ENCODE measurements around the gene DNAH1. TPM values are rescaled to one million over a fixed set of nuclear protein-coding genes. Genes with fewer than 3 reads are reported as not detected.

The DNAH1 gene
- total and polyA plus RNA-seq, 2 of the 4 experiments (the other 2 are of a cell fraction): 2.0 to 4.0 TPM

- no peaks in the 10 kb centered on the region for H3K9me3 ChIP-seq (ENCODE audit: control insufficient read depth, insufficient read depth, low read length)
- H2BK15ac ChIP-seq (ENCODE audit: low read depth, low read length): no peak overlapping the region
- H2AK5ac ChIP-seq (ENCODE audit: low read depth, low read length): no peak overlapping the region
- in situ Hi-C loops (cut with MboI; ENCODE audit: low sequenced_read_pairs) (no loop called here), intact Hi-C loops (cut with micrococcal nuclease) (no loop called here), dilution Hi-C loops (cut with HindIII; ENCODE audit: low sequenced_read_pairs, unreplicated experiment) (no loop called here)
- WGBS, 2 experiments (ENCODE audit: extremely low coverage in 2 of 2, insufficient read length in 1 of 2): 72% methylated on average over 3 of the region's 10 CpGs; no CpG with 5 or more reads in 1 of the 2 experiments
- no peak for TF ChIP-seq MAZ (IDR thresholded peaks at IDR 0.05; ENCODE audit: borderline replicate concordance, low read depth, low read length)
- TF ChIP-seq, protein P1, sequence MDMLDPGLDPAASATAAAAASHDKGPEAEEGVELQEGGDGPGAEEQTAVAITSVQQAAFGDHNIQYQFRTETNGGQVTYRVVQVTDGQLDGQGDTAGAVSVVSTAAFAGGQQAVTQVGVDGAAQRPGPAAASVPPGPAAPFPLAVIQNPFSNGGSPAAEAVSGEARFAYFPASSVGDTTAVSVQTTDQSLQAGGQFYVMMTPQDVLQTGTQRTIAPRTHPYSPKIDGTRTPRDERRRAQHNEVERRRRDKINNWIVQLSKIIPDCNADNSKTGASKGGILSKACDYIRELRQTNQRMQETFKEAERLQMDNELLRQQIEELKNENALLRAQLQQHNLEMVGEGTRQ (IDR thresholded peaks at IDR 0.05; ENCODE audit: low read depth, low read length): no peak
- no peak for TF ChIP-seq CEBPB (IDR thresholded peaks at IDR 0.05; ENCODE audit: low read depth, low read length)
- TF ChIP-seq RFX5 (IDR thresholded peaks at IDR 0.05; ENCODE audit: low read depth, low read length): no peak
- TF ChIP-seq POLR2A (IDR thresholded peaks at IDR 0.05; ENCODE audit: low read depth, low read length): no peak
- TF ChIP-seq SMC3 (IDR thresholded peaks at IDR 0.05; ENCODE audit: low read depth, low read length): no peak
- no peak for TF ChIP-seq MXI1 (IDR thresholded peaks at IDR 0.05; ENCODE audit: borderline replicate concordance, low read depth, low read length)
- no peak for TF ChIP-seq RAD21 (IDR thresholded peaks at IDR 0.05; ENCODE audit: low read length)
- TF ChIP-seq, protein P2, sequence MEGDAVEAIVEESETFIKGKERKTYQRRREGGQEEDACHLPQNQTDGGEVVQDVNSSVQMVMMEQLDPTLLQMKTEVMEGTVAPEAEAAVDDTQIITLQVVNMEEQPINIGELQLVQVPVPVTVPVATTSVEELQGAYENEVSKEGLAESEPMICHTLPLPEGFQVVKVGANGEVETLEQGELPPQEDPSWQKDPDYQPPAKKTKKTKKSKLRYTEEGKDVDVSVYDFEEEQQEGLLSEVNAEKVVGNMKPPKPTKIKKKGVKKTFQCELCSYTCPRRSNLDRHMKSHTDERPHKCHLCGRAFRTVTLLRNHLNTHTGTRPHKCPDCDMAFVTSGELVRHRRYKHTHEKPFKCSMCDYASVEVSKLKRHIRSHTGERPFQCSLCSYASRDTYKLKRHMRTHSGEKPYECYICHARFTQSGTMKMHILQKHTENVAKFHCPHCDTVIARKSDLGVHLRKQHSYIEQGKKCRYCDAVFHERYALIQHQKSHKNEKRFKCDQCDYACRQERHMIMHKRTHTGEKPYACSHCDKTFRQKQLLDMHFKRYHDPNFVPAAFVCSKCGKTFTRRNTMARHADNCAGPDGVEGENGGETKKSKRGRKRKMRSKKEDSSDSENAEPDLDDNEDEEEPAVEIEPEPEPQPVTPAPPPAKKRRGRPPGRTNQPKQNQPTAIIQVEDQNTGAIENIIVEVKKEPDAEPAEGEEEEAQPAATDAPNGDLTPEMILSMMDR (conservative IDR thresholded peaks at IDR 0.05; ENCODE audit: low read depth, low read length): no peak
- no peak for TF ChIP-seq FOS (IDR thresholded peaks at IDR 0.05; ENCODE audit: low read depth, low read length)
- TF ChIP-seq CHD1 (IDR thresholded peaks at IDR 0.05; ENCODE audit: low read depth, low read length): no peak
- no peak for TF ChIP-seq NFE2L2 (IDR thresholded peaks at IDR 0.05; ENCODE audit: low read depth, low read length)
- TF ChIP-seq BHLHE40 (IDR thresholded peaks at IDR 0.05; ENCODE audit: low read depth, low read length): no peak
- no peak overlapping the region for H4K91ac ChIP-seq (ENCODE audit: insufficient read depth, low read depth, low read length)
- CTCF ChIA-PET: interaction anchor here (0.5 to 1.4 kb wide), 3 partner anchors 14 to 622 kb away, joined by 3 to 4 read pairs (median 3); no protein-coding TSS in a partner anchor
- H3K23ac ChIP-seq (ENCODE audit: low read depth, low read length): no peak overlapping the region
- H3K4me2 ChIP-seq (ENCODE audit: low read depth, low read length): no peak overlapping the region
- H2AK9ac ChIP-seq (replicated peaks; ENCODE audit: low read depth, low read length, poor library complexity): no peak overlapping the region
- no peak overlapping the region for H4K8ac ChIP-seq (ENCODE audit: low read depth in 2 of 2, low read length in 2 of 2)
- H3K9ac ChIP-seq (ENCODE audit: low read depth, low read length): no peak overlapping the region
- H3K18ac ChIP-seq (ENCODE audit: low read depth, low read length): no peak overlapping the region
- no peaks in the 10 kb centered on the region for H3K79me1 ChIP-seq (ENCODE audit: low read depth in 1 of 2, low read length in 2 of 2)
- no peak overlapping the region for H2BK20ac ChIP-seq (ENCODE audit: low read depth, low read length)
- no peak overlapping the region for H3K56ac ChIP-seq (ENCODE audit: extremely low read depth, insufficient read depth, low read length)
- H3K9me1 ChIP-seq (ENCODE audit: insufficient read depth, low read length): no peaks in the 10 kb centered on the region
- no peak overlapping the region for H3K27ac ChIP-seq (ENCODE audit: insufficient read depth, low read length)
- no TSS peak for BruUV-seq (replicated peaks)
- H3K14ac ChIP-seq (replicated peaks; ENCODE audit: low read depth, low read length): no peak overlapping the region
- H3K27me3 ChIP-seq (ENCODE audit: control insufficient read depth, insufficient read depth, low read length): peaks cover 22% of the 10 kb centered on the region
- H2BK5ac ChIP-seq (ENCODE audit: low read depth, low read length, poor library complexity, severe bottlenecking): no peak overlapping the region
- no peak overlapping the region for H3K4ac ChIP-seq (ENCODE audit: low read depth, low read length)
- H4K5ac ChIP-seq (ENCODE audit: low read depth, low read length): no peak overlapping the region
- H2BK120ac ChIP-seq (ENCODE audit: low read depth, low read length): no peak overlapping the region
- DNase-seq: no peak
- H2AFZ ChIP-seq (replicated peaks; ENCODE audit: low read length, poor library complexity): no peak overlapping the region
- POLR2A ChIA-PET (ENCODE audit: unreplicated experiment): interaction anchor here (0.5 kb wide), 1 partner anchor 139 kb away, joined by 13 read pairs; no protein-coding TSS in a partner anchor
- peaks cover 8% of the 10 kb centered on the region; the same call in 1 of the 2 replicates for H3K4me1 ChIP-seq (ENCODE audit: control insufficient read depth, insufficient read depth, low read length)
- H3K36me3 ChIP-seq (ENCODE audit: control insufficient read depth, insufficient read depth, low read length): no peaks in the 10 kb centered on the region
- no peak overlapping the region for H3K4me3 ChIP-seq (ENCODE audit: insufficient read depth, low read depth, low read length)
- no peaks in the 10 kb centered on the region for H4K20me1 ChIP-seq (ENCODE audit: insufficient read depth, low read length)
- no peak for ATAC-seq (ENCODE audit: low read depth)
Observed at GRCh38 chr3:52431459-52432223, 115.5 kb downstream of the DNAH1 start.
